PC-9 (cell line): Measurements from ENCODE around the gene SLC8A1. TPM values are rescaled to one million over a fixed set of nuclear protein-coding genes. Genes with fewer than 3 reads are reported as not detected.

Source experiments
- BruUV-seq: library from RNA; stranded (reverse); fragments of 400-500 nt; replicated peaks from 2 replicates; lab custom pipeline; 2021; lab: Mats Ljungman, UMichigan
- CTCF ChIA-PET: fragments of 300-600 bp; sonication (Branson Sonifier 250); formaldehyde crosslinking; loops from one replicate; lab custom pipeline; 2022; ENCODE audit warnings: antibody characterized with exemption; lab: Charles Lee
- POLR2A ChIA-PET: fragments of 300-600 bp; sonication (Branson Sonifier 250); formaldehyde crosslinking; loops from one replicate; lab custom pipeline; 2022; ENCODE audit warnings: antibody characterized with exemption; ENCODE audit not compliant: unreplicated experiment; lab: Charles Lee
- DNase-seq, 2 experiments: peaks; one replicate each; pipeline versions ENCODE4 v3.0.0 to v3.0.0-alpha.2; 2015 to 2022; ENCODE audit warnings: mixed read lengths in 1 of 2
- H2AFZ ChIP-seq: fragments of 200-600 bp; sonication (generic); 2 replicates; pipeline ENCODE4 v1.8.1; 2017; ENCODE audit warnings: antibody characterized with exemption
- H3F3A ChIP-seq: fragments of 200-600 bp; sonication (generic); 2 replicates; pipeline ENCODE4 v1.8.1; 2017; ENCODE audit warnings: antibody characterized with exemption, mild to moderate bottlenecking, low read depth; ENCODE audit not compliant: insufficient read depth
- H3K27ac ChIP-seq: fragments of 200-600 bp; sonication (generic); 2 replicates; pipeline ENCODE4 v1.6.1; 2016; ENCODE audit warnings: mixed run types
- H3K27me3 ChIP-seq: fragments of 200-600 bp; sonication (generic); 2 replicates; pipeline ENCODE4 v1.6.1; 2016; ENCODE audit warnings: low read depth, mixed run types; ENCODE audit not compliant: insufficient read depth
- H3K36me3 ChIP-seq: fragments of 200-600 bp; sonication (generic); 2 replicates; pipeline ENCODE4 v1.6.1; 2016; ENCODE audit warnings: low read depth, mixed run types
- H3K4me1 ChIP-seq: fragments of 200-600 bp; sonication (generic); replicated peaks from 2 replicates; pipeline ENCODE4 v1.6.1; 2016; ENCODE audit warnings: mixed run types; ENCODE audit not compliant: insufficient read depth
- H3K4me2 ChIP-seq: fragments of 200-600 bp; sonication (generic); 2 replicates; pipeline ENCODE4 v1.6.1; 2017; ENCODE audit warnings: mixed run types
- H3K4me3 ChIP-seq: fragments of 200-600 bp; sonication (generic); 2 replicates; pipeline ENCODE4 v1.6.1; 2016; ENCODE audit warnings: mixed run types
- H3K79me2 ChIP-seq: fragments of 200-600 bp; sonication (generic); 2 replicates; pipeline ENCODE4 v1.6.1; 2017; ENCODE audit warnings: low read depth, mixed run types
- H3K9me2 ChIP-seq: fragments of 200-600 bp; sonication (generic); 2 replicates; pipeline ENCODE4 v1.8.1; 2017; ENCODE audit warnings: mild to moderate bottlenecking; ENCODE audit not compliant: insufficient read depth
- H3K9me3 ChIP-seq: fragments of 200-600 bp; sonication (generic); 2 replicates; pipeline ENCODE4 v1.8.1; 2016; ENCODE audit warnings: low read depth; ENCODE audit not compliant: insufficient read depth
- H4K20me1 ChIP-seq: fragments of 200-600 bp; sonication (generic); 2 replicates; pipeline ENCODE4 v1.8.1; 2017; ENCODE audit not compliant: insufficient read depth
- CTCF ChIP-seq: fragments of 200-600 bp; sonication (generic); conservative IDR thresholded peaks from 2 replicates; pipeline ENCODE4 v1.6.1; 2017; ENCODE audit warnings: mixed run types, antibody characterized with exemption, mild to moderate bottlenecking, moderate library complexity
- EZH2 ChIP-seq: fragments of 200-600 bp; sonication (generic); IDR thresholded peaks from 2 replicates; pipeline ENCODE4 v1.8.0; 2017; ENCODE audit warnings: antibody characterized with exemption, low read depth
- intact Hi-C: fragments of 100-400 bp; cut with micrococcal nuclease; formaldehyde crosslinking; loops from one replicate; pipeline ENCODE4 v1.10.0; 2022; ENCODE audit not compliant: unreplicated experiment
- total RNA-seq: library from RNA; stranded (reverse); gene quantifications from 2 replicates; pipeline ENCODE4 v1.2.3, GENCODE V29; 2021

Gene SLC8A1
- total RNA-seq, 1 experiment from 2014 or later = 13.5 TPM

GRCh38 chr2:40401896-40402295 is 50.0 kb downstream of the SLC8A1 start:
- Histone ChIP-seq H3K79me2 (no peaks in the 10 kb centered on the region), H3K27me3 (no peaks in the 10 kb centered on the region), H3K9me2 (no peaks in the 10 kb centered on the region), H3K4me1 (peaks cover 37% of the 10 kb centered on the region), H2AFZ (0 out of 2 replicates have a peak overlapping the region, but pooled peaks have one; percentile 27), H3K9me3 (no peaks in the 10 kb centered on the region; the same call in 1 of the 2 replicates), H3F3A (peaks cover 15% of the 10 kb centered on the region), H3K4me3 (peak overlapping the region; percentile 18; the same call in 1 of the 2 replicates), H3K27ac (peak overlapping the region; percentile 68), H4K20me1 (no peaks in the 10 kb centered on the region), H3K36me3 (no peaks in the 10 kb centered on the region), H3K4me2 (peak overlapping the region; percentile 67)
- peak; percentile 73 to 91 for DNase-seq
- ChIA-PET POLR2A (interaction anchor here (0.6 to 1.3 kb wide), 2 partner anchors 22 to 33 kb away, joined by 8 read pairs; no protein-coding TSS in a partner anchor), CTCF (interaction anchor here (0.6 kb wide), 1 partner anchor 22 kb away, joined by 4 read pairs; no protein-coding TSS in a partner anchor)
- intact Hi-C loops = loop anchor here (2.0 to 5.0 kb wide), 3 partner anchors 15 to 157 kb away; no protein-coding TSS in a partner anchor
- no TSS peak for BruUV-seq
- no peak for TF ChIP-seq EZH2
- TF ChIP-seq CTCF = no peak

DNA sequence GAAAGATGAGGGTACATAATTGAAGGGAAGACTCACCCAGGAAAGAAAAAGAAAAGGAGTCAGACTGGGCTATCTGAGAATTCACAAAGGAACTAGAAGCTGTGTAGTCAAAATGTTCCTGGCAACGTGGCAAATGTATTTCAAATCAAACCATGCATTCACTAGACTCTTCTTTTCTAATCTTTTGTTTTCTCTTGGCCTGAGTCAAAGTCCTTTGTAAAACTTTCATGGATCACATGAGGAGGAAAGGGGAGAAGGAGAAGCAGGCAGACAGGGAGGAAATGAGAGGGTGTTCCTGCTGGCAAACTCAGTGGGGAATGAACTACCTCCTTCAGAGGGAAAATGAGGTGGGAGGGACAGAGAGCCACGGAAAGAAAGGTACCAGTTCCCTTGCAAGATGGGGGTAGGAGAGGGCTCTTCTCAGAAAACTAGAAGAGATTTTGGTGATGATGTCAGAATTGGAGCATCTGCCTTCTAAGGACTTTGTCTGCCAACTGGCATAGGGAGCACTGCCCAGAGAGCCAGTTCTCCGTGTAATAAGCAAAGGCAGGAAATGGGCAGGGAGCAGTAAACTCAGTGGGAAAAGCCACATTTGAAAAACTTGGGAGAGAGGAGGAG is 51.4 kb downstream of the SLC8A1 start:
- H3K4me3 ChIP-seq = no peak overlapping the region
- CTCF ChIA-PET = no interaction called here
- H3K9me2 ChIP-seq = no peaks in the 10 kb centered on the region
- no peak for DNase-seq
- no peaks in the 10 kb centered on the region for H3K27me3 ChIP-seq
- no TSS peak for BruUV-seq
- peaks cover 21% of the 10 kb centered on the region for H3F3A ChIP-seq
- TF ChIP-seq EZH2 = no peak
- TF ChIP-seq CTCF = no peak
- no peaks in the 10 kb centered on the region; the same call in 1 of the 2 replicates for H3K9me3 ChIP-seq
- no peak overlapping the region for H3K4me2 ChIP-seq
- no peak overlapping the region for H2AFZ ChIP-seq
- POLR2A ChIA-PET = no interaction called here
- intact Hi-C loops = loop anchor here (5.0 kb wide), 1 partner anchor 118 kb away; no protein-coding TSS in a partner anchor
- H3K79me2 ChIP-seq = no peaks in the 10 kb centered on the region
- H3K27ac ChIP-seq = no peak overlapping the region
- H4K20me1 ChIP-seq = no peaks in the 10 kb centered on the region
- H3K36me3 ChIP-seq = no peaks in the 10 kb centered on the region
- peaks cover 45% of the 10 kb centered on the region for H3K4me1 ChIP-seq

- H3K27ac ChIP-seq = no peak overlapping the region
- peaks cover 52% of the 10 kb centered on the region for H3K4me1 ChIP-seq
- H3K4me3 ChIP-seq = no peak overlapping the region
- H2AFZ ChIP-seq = no peak overlapping the region
- DNase-seq = no peak
- no peaks in the 10 kb centered on the region for H3K79me2 ChIP-seq
- intact Hi-C loops = no loop called here
- no peaks in the 10 kb centered on the region for H4K20me1 ChIP-seq
- no peaks in the 10 kb centered on the region for H3K36me3 ChIP-seq
- no peaks in the 10 kb centered on the region for H3K9me2 ChIP-seq
- H3K4me2 ChIP-seq = no peak overlapping the region
- no peaks in the 10 kb centered on the region; the same call in 1 of the 2 replicates for H3K9me3 ChIP-seq
- POLR2A ChIA-PET = no interaction called here
- BruUV-seq = no TSS peak
- CTCF ChIA-PET = no interaction called here
- H3F3A ChIP-seq = peaks cover 19% of the 10 kb centered on the region; the same call in 1 of the 2 replicates
- TF ChIP-seq EZH2 (no peak), CTCF (no peak)
- no peaks in the 10 kb centered on the region for H3K27me3 ChIP-seq
These were observed 54.1 kb downstream of the SLC8A1 start for GRCh38 chr2:40397765-40398164.
